Neural cell (in vitro differentiated cells): ENCODE measurements around the gene CHKA. TPM values are rescaled to one million over a fixed set of nuclear protein-coding genes. Genes with fewer than 3 reads are reported as not detected.

Source experiments
- H2AFZ ChIP-seq: fragments of 200-600, 300-800 bp; sonication (generic), shearing (Covaris generic); 2 replicates; pipeline ENCODE4 v1.6.0; 2014; ENCODE audit warnings: low read depth, mild to moderate bottlenecking, antibody characterized with exemption, low read length, moderate library complexity
- H3F3A ChIP-seq: fragments of 200-600 bp; shearing (Covaris generic); 2 replicates; pipeline ENCODE4 v1.6.1; 2016; ENCODE audit warnings: mild to moderate bottlenecking, moderate library complexity, mixed read lengths, antibody characterized with exemption, low read length; ENCODE audit not compliant: insufficient read depth, poor library complexity, severe bottlenecking
- H3K27ac ChIP-seq: fragments of 200-600, 300-800 bp; sonication (generic), shearing (Covaris generic); 2 replicates; pipeline ENCODE4 v1.5.1; 2014; ENCODE audit warnings: mild to moderate bottlenecking, low read length, moderate library complexity
- H3K27me3 ChIP-seq: fragments of 300-800, 200-600 bp; sonication (generic), shearing (Covaris generic); 2 replicates; pipeline ENCODE4 v1.6.0; 2014; ENCODE audit warnings: mild to moderate bottlenecking, low read depth, low read length, moderate library complexity; ENCODE audit not compliant: insufficient read depth
- H3K36me3 ChIP-seq: fragments of 300-800, 200-600 bp; sonication (generic), shearing (Covaris generic); 2 replicates; pipeline ENCODE4 v1.5.1; 2014; ENCODE audit warnings: mild to moderate bottlenecking, antibody characterized with exemption, low read length, moderate library complexity; ENCODE audit not compliant: insufficient read depth
- H3K4me2 ChIP-seq: fragments of 300-800, 200-600 bp; sonication (generic), shearing (Covaris generic); 2 replicates; pipeline ENCODE4 v1.6.0; 2014; ENCODE audit warnings: mild to moderate bottlenecking, low read length
- H3K4me3 ChIP-seq: fragments of 300-800, 200-600 bp; sonication (generic), shearing (Covaris generic); 2 replicates; pipeline ENCODE4 v1.5.1; 2014; ENCODE audit warnings: mild to moderate bottlenecking, low read length, moderate library complexity
- H3K79me2 ChIP-seq: fragments of 200-600 bp; shearing (Covaris generic); replicated peaks from 2 replicates; pipeline ENCODE4 v1.6.0; 2014; ENCODE audit warnings: mild to moderate bottlenecking, low read length, moderate library complexity; ENCODE audit not compliant: insufficient read depth
- H3K9ac ChIP-seq: fragments of 300-800, 200-600 bp; sonication (generic), shearing (Covaris generic); 2 replicates; pipeline ENCODE4 v1.6.1; 2016; ENCODE audit warnings: mild to moderate bottlenecking, low read length, mixed read lengths
- H3K9me2 ChIP-seq: fragments of 200-600 bp; shearing (Covaris generic); 2 replicates; pipeline ENCODE4 v1.6.1; 2016; ENCODE audit warnings: mild to moderate bottlenecking, low read length, mixed read lengths; ENCODE audit not compliant: insufficient read depth
- H3K9me3 ChIP-seq: fragments of 200-600, 300-800 bp; sonication (generic), shearing (Covaris generic); 2 replicates; pipeline ENCODE4 v1.6.1; 2016; ENCODE audit warnings: mild to moderate bottlenecking, mixed run types, low read length, moderate library complexity, mixed read lengths
- H4K20me1 ChIP-seq: fragments of 200-600 bp; shearing (Covaris generic); 2 replicates; pipeline ENCODE4 v1.6.1; 2016; ENCODE audit warnings: mild to moderate bottlenecking, mixed run types; ENCODE audit not compliant: insufficient read depth
- EP300 ChIP-seq: fragments of 450-650 bp; conservative IDR thresholded peaks from 2 replicates; pipeline ENCODE4 v1.6.1; 2014; ENCODE audit warnings: antibody characterized with exemption, mild to moderate bottlenecking, moderate library complexity; ENCODE audit not compliant: poor library complexity, severe bottlenecking
- EZH2 ChIP-seq: fragments of 200-600, 300-800 bp; shearing (Covaris generic), sonication (generic); IDR thresholded peaks from 2 replicates; pipeline ENCODE4 v1.6.1; 2014; ENCODE audit warnings: antibody characterized with exemption, low read length, borderline replicate concordance, mild to moderate bottlenecking; ENCODE audit not compliant: insufficient read depth, poor library complexity, severe bottlenecking
- MXI1 ChIP-seq: fragments of 450-650 bp; conservative IDR thresholded peaks from 2 replicates; pipeline ENCODE4 v1.6.1; 2014; ENCODE audit warnings: antibody characterized with exemption, mild to moderate bottlenecking; ENCODE audit not compliant: poor library complexity, severe bottlenecking
- POLR2AphosphoS5 ChIP-seq: IDR thresholded peaks from 2 replicates; pipeline ENCODE4 v1.6.1; 2012
- RAD21 ChIP-seq: fragments of 450-650 bp; conservative IDR thresholded peaks from 2 replicates; pipeline ENCODE4 v1.6.1; 2014; ENCODE audit warnings: antibody characterized with exemption, mild to moderate bottlenecking, moderate library complexity
- SMC3 ChIP-seq: fragments of 450-650 bp; conservative IDR thresholded peaks from 2 replicates; pipeline ENCODE4 v1.6.1; 2014; ENCODE audit warnings: antibody characterized with exemption, mild to moderate bottlenecking, moderate library complexity; ENCODE audit not compliant: poor library complexity
- TAF1 ChIP-seq: IDR thresholded peaks from 2 replicates; pipeline ENCODE4 v1.6.1; 2012; ENCODE audit warnings: low read depth
- polyA plus RNA-seq: library from polyadenylated mRNA; depleted of rRNA; stranded (reverse); fragments of >200 nt; gene quantifications from 2 replicates; pipeline ENCODE4 v1.2.3, GENCODE V29; 2014
- TF ChIP-seq, protein P1 (sequence below): fragments of 450-650 bp; IDR thresholded peaks from 2 replicates; pipeline ENCODE4 v1.5.1; 2014; ENCODE audit warnings: antibody characterized with exemption, mild to moderate bottlenecking, moderate library complexity; ENCODE audit not compliant: poor library complexity, severe bottlenecking
- TF ChIP-seq, protein P2 (sequence below): IDR thresholded peaks from 2 replicates; pipeline ENCODE4 v1.6.1; 2012; ENCODE audit warnings: borderline replicate concordance

CHKA gene
- polyA plus RNA-seq, 1 donor from 2014 or later = 90.0 TPM

DNA sequence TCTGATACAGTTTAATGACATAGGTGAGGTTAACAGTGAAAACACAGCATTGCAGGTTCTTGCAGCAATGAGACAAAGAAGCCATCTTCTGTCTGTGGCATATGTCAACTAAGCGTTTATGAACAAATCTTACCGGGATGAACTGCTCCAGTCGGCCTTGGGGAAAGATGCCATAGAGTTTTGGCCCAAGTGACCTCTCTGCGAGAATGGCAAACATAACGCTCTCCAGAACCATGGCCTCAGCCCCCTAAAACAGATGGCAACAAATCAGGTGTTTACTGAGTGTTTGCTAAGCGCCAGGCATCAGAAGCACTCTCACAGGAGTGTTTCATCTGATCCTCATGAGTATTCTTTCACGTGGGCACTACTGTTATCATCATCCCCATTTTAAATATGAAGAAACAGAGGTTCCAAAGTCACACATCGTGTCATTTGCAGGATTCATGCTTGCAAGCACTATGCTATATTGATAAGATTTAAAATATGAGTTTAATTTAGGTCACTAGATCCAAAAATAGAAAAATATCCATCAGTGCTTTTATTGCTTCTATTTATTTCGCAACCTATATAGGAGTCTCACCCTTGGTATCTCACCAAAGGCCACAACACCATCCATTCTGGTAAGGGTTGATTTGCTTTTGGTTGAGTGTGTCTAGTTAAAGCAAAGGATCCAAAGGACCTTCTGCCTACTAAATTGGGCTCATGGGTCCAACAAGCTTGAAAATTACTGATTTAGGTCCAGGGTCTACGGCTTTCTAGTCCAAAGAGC lies 46.4 kb downstream of the CHKA start:
- no peaks in the 10 kb centered on the region for H3F3A ChIP-seq
- H3K9ac ChIP-seq = no peak overlapping the region
- no peaks in the 10 kb centered on the region for H4K20me1 ChIP-seq
- H3K36me3 ChIP-seq = no peaks in the 10 kb centered on the region
- H3K9me2 ChIP-seq = no peaks in the 10 kb centered on the region
- no peak overlapping the region for H2AFZ ChIP-seq
- no peaks in the 10 kb centered on the region for H3K79me2 ChIP-seq
- H3K4me2 ChIP-seq = no peak overlapping the region
- TF ChIP-seq MXI1 (no peak), TAF1 (no peak), EZH2 (no peak), EP300 (no peak), SMC3 (no peak), RAD21 (no peak), POLR2AphosphoS5 (no peak)
- TF ChIP-seq, protein P1, sequence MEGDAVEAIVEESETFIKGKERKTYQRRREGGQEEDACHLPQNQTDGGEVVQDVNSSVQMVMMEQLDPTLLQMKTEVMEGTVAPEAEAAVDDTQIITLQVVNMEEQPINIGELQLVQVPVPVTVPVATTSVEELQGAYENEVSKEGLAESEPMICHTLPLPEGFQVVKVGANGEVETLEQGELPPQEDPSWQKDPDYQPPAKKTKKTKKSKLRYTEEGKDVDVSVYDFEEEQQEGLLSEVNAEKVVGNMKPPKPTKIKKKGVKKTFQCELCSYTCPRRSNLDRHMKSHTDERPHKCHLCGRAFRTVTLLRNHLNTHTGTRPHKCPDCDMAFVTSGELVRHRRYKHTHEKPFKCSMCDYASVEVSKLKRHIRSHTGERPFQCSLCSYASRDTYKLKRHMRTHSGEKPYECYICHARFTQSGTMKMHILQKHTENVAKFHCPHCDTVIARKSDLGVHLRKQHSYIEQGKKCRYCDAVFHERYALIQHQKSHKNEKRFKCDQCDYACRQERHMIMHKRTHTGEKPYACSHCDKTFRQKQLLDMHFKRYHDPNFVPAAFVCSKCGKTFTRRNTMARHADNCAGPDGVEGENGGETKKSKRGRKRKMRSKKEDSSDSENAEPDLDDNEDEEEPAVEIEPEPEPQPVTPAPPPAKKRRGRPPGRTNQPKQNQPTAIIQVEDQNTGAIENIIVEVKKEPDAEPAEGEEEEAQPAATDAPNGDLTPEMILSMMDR = no peak
- TF ChIP-seq, protein P2, sequence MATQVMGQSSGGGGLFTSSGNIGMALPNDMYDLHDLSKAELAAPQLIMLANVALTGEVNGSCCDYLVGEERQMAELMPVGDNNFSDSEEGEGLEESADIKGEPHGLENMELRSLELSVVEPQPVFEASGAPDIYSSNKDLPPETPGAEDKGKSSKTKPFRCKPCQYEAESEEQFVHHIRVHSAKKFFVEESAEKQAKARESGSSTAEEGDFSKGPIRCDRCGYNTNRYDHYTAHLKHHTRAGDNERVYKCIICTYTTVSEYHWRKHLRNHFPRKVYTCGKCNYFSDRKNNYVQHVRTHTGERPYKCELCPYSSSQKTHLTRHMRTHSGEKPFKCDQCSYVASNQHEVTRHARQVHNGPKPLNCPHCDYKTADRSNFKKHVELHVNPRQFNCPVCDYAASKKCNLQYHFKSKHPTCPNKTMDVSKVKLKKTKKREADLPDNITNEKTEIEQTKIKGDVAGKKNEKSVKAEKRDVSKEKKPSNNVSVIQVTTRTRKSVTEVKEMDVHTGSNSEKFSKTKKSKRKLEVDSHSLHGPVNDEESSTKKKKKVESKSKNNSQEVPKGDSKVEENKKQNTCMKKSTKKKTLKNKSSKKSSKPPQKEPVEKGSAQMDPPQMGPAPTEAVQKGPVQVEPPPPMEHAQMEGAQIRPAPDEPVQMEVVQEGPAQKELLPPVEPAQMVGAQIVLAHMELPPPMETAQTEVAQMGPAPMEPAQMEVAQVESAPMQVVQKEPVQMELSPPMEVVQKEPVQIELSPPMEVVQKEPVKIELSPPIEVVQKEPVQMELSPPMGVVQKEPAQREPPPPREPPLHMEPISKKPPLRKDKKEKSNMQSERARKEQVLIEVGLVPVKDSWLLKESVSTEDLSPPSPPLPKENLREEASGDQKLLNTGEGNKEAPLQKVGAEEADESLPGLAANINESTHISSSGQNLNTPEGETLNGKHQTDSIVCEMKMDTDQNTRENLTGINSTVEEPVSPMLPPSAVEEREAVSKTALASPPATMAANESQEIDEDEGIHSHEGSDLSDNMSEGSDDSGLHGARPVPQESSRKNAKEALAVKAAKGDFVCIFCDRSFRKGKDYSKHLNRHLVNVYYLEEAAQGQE = no peak
- H3K9me3 ChIP-seq = no peaks in the 10 kb centered on the region
- H3K27ac ChIP-seq = no peak overlapping the region
- H3K4me3 ChIP-seq = no peak overlapping the region
- H3K27me3 ChIP-seq = no peaks in the 10 kb centered on the region

DNA sequence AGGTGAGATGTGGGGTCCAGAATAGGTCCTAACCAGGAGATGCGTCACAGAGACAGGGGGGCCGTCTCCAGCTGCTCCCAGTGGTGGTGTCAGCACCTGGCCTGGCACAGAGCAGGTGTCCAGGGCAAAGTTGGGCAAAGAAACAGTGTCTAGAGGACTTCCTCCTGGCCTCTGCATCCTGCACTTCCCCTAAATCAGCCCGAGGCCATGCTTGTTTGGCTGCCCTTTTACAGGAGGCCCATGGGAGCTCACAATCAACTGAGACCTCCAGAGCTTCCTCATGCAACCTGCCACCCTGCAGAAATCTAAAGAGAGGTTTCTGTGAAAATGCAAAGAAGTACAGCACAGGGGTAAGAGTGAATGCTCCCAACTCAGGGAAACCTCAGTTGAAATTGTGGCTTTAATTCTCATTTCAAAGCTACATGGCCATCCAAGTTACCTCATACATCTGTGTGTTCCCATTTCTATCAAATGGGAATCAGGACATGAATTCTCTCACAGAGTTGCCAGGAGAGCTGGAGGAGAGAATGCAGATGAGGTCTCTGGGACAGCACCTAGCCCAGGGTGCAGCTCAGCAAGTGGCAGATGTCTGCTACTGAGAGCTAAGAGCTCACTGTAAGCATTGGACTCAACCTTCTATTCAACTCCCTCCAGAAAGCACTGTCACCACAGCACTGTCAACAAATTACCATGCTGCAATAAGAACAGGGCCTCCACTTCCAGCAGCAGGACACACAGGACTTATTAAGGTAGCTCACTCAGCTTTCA lies 49.7 kb downstream of the CHKA start:
- no peaks in the 10 kb centered on the region for H3K9me2 ChIP-seq
- TF ChIP-seq, protein P1 = no peak
- TF ChIP-seq RAD21 = no peak
- TF ChIP-seq, protein P2 = no peak
- TF ChIP-seq TAF1 = no peak
- TF ChIP-seq POLR2AphosphoS5 = no peak
- TF ChIP-seq EP300 = no peak
- no peak for TF ChIP-seq EZH2
- TF ChIP-seq MXI1 = no peak
- no peak for TF ChIP-seq SMC3
- peaks cover 7% of the 10 kb centered on the region for H3K36me3 ChIP-seq
- no peaks in the 10 kb centered on the region for H4K20me1 ChIP-seq
- no peaks in the 10 kb centered on the region for H3K79me2 ChIP-seq
- no peak overlapping the region for H3K9ac ChIP-seq
- H3K9me3 ChIP-seq = no peaks in the 10 kb centered on the region
- no peaks in the 10 kb centered on the region for H3F3A ChIP-seq
- H3K4me2 ChIP-seq = no peak overlapping the region
- H3K4me3 ChIP-seq = no peak overlapping the region
- no peaks in the 10 kb centered on the region for H3K27me3 ChIP-seq
- no peak overlapping the region for H3K27ac ChIP-seq
- H2AFZ ChIP-seq = no peak overlapping the region
